ENCODE data around the gene ALDOB.

The ALDOB gene

GRCh38 chr9:101381833-101382342 lies 53.7 kb downstream of the ALDOB start:
- H3K4me3 ChIP-seq (ENCODE audit: low read depth, low read length), result no peak overlapping the region
- no peak for DNase-seq (ENCODE audit: low read depth)
- TF ChIP-seq CTCF (IDR thresholded peaks at IDR 0.05; ENCODE audit: low read depth, low read length, missing control alignments), result no peak

GRCh38 chr9:101381118-101381517 lies 54.5 kb downstream of the ALDOB start:
- no peak for DNase-seq (ENCODE audit: low read depth)
- no peak for TF ChIP-seq CTCF (IDR thresholded peaks at IDR 0.05; ENCODE audit: low read depth, low read length, missing control alignments)
- H3K4me3 ChIP-seq (ENCODE audit: low read depth, low read length), result no peak overlapping the region

- no peak for DNase-seq (ENCODE audit: low read depth)
- no peak overlapping the region for H3K4me3 ChIP-seq (ENCODE audit: low read depth, low read length)
- TF ChIP-seq CTCF (IDR thresholded peaks at IDR 0.05; ENCODE audit: low read depth, low read length, missing control alignments), result no peak
These were observed 55.3 kb downstream of the ALDOB start for GRCh38 chr9:101380295-101380694.

- DNase-seq (ENCODE audit: low read depth), result no peak
- no peak for TF ChIP-seq CTCF (IDR thresholded peaks at IDR 0.05; ENCODE audit: low read depth, low read length, missing control alignments)
- H3K4me3 ChIP-seq (ENCODE audit: low read depth, low read length), result no peak overlapping the region
These were observed 59.3 kb downstream of the ALDOB start for GRCh38 chr9:101376111-101376848.

GRCh38 chr9:101375546-101375945 lies 60.0 kb downstream of the ALDOB start:
- no peak for DNase-seq (ENCODE audit: low read depth)
- TF ChIP-seq CTCF (IDR thresholded peaks at IDR 0.05; ENCODE audit: low read depth, low read length, missing control alignments), result no peak
- H3K4me3 ChIP-seq (ENCODE audit: low read depth, low read length), result no peak overlapping the region

- no peak overlapping the region for H3K4me3 ChIP-seq (ENCODE audit: low read depth, low read length)
- no peak for TF ChIP-seq CTCF (IDR thresholded peaks at IDR 0.05; ENCODE audit: low read depth, low read length, missing control alignments)
- no peak for DNase-seq (ENCODE audit: low read depth)
These were observed 63.1 kb downstream of the ALDOB start for GRCh38 chr9:101372327-101373118.
